HK-2 (cell line): ENCODE measurements around the gene IL10RA.
"Not testable (repeated sequence)": the region's sequence is repeated elsewhere in the genome, so short reads cannot be mapped to it uniquely, and the experiment has no call there.

Experiments
- DNase-seq: peaks from one replicate; pipeline ENCODE4 v3.0.0-alpha.2; 2018; ENCODE audit not compliant: unreplicated experiment

Gene IL10RA

DNA sequence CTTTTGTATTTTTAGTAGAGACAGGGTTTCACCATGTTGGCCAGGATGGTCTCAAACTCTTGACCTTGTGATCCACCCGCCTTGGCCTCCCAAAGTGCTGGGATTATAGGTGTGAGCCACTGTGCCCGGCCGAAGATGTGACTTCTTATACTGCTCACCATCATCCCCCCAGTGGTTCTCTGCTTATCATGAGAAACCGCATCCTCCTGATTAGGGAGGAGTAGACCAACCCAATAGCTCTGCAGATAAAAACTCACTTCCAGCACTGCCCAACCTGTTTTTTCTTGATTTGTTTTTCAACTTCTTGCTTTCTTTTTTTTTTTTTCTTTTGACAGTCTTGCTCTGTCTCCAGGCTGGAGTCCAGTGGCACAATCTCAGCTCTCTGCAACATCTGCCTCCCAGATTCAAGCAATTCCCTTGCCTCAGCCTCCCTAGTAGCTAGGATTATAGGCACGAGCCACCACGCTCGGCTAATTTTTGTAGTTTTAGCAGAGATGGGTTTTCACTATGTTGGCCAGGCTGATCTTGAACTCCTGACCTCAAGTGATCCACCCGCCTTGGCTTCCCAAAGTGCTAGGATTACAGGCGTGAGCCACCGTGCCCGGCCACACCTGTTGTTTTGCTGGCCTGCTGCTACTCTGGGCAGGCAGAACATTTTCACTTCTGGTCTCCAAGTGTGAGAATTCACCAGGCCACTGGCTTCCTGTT is 21.5 kb downstream of the IL10RA start:
- not testable (repeated sequence) for DNase-seq

GRCh38 chr11:118008271-118008911 is 22.2 kb downstream of the IL10RA start:
- DNase-seq = no peak

DNA sequence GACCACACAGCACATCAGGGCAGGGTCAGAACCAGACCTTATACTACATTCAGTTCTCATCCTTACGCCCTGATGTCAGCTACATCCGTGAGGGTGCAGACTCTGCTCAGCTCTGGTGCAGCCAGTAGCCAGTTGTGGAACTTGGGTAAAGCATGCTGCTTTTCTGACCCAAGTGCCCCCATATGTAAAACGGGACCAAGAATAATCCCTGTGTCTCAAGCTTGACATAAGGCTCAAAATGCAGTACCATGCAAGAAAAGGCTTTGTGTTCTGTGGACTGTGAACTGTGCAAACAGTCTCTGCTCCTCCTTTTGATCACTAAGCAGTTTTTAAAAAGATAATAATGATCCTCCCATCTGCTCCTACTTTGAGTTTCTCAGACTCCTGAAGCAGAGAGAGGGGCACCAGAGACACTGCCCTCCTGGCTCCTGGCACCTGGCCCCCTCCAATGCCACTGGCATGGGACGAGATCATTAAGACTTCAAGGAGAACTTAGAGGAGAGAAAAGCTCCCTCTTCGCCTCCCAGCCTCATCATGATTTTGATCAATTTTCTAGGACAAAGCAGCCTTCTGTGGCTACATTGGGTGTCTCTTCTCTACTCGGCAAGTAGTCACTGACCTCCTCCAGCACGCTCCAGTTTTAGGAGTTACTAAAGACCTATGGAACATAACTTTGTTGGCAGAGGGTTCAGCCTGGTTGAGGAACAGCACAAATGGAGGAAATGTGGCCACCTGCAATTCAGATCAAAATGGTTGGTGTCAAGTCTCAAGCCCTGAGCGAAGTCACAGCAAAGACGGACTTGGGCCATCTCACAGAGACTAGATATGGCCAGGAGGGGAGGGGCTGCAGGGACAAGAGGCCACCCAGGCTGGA is 23.9 kb downstream of the IL10RA start:
- no peak for DNase-seq

DNA sequence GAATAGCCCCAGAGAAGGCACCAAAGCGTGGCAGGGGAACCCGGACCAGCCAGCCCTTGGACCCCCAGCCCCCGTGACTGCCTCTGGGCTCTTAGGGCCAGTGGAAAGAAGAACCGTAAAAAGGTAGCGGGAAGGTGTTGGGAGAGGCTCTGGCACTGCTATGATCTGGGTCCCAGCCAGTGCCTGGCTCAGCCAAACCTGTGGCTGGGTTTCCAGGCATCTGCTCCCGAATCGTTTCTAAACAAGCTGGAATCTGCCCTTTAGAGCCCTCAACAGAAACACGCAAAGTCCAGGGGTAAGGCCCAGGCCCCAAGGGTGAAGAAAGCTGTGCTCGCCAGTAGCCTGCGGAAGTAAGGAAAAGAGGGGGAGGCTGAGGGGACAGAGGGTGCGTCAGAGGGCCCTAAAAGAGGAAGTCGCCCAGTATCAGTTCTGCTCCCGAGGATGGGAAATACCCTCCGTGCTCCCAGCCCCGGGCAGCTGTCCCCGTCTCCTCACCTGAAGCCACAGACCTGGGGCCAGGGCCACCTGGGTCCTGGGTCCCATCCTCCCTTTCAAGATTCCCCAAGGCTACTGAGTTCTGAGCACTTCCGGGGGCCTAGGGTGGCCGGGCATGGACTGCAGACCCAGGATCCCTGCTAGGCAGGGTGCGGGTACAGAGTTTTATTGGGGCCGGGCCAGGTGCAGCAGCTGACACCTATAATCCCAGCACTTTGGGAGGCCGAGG is 24.7 kb downstream of the IL10RA start:
- DNase-seq = no peak

- peak; percentile 5 for DNase-seq
Observed at GRCh38 chr11:118012083-118012669, 26.0 kb downstream of the IL10RA start.

DNA sequence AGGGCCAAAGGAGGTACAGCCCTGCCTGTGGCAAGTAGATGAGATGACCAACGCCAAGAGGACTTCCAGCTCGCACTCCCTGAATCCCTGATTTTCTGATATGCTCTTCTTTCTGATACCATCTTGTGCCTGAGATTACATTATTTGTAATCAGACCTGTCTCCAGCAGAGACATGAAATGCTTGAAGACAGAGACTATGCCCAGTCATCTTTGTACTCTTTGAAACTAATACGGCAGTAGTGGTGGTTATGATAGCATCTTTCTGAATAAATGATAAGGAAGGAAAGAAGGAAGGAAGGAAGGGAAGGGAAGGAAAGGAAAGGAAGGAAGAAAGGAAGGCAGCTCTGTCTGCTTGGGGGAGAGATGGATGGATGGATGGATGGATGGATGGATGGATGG is 27.8 kb downstream of the IL10RA start:
- no peak for DNase-seq

DNA sequence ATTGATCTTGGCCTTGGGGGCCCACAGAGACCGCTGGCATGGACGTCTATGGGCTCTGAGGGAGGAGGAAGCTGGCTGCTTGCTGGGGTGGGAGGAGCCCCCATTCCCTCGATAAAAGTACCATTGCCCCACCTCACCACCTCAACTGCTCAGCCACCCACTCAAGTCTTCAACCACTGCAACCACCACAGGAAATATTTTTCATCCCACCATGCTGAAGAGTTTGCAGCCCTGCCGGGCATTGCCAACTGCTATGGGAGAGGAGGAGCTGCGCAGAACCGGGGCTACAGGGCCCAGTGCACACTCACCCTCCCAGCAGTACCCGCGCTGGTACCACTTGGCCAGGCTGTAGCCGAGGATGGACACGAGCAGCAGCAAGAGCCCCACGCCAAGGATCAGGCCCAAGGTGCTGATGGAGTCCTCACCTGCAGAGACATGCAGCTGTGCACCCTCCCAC is 29.2 kb downstream of the IL10RA start:
- DNase-seq = no peak

GRCh38 chr11:118016104-118016503 is 29.9 kb downstream of the IL10RA start:
- DNase-seq = no peak

GRCh38 chr11:118017111-118017510 is 30.9 kb downstream of the IL10RA start:
- DNase-seq = no peak

GRCh38 chr11:118017631-118018315 is 31.6 kb downstream of the IL10RA start:
- no peak for DNase-seq

DNA sequence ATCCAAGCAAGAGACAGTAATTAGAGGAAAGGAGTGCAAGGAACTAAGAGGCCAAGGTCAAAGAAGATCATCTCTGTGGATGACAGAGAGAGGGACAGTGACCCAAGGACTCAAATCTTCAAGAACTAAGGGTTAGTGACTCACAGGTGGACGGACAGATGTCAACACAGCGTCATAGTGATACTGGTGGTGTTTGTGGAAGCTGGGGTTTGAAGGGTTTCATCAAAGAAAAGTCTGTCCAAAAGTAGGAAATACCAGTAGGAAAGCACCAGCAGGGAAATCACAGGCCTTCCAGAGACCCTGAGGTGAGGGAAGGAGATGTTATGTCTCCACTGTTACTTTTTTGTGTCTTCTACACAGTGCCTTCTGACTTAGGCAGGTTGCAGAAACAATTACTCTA is 32.2 kb downstream of the IL10RA start:
- DNase-seq = no peak

- DNase-seq = no peak
Observed at GRCh38 chr11:118021146-118021545, 35.0 kb downstream of the IL10RA start.

DNA sequence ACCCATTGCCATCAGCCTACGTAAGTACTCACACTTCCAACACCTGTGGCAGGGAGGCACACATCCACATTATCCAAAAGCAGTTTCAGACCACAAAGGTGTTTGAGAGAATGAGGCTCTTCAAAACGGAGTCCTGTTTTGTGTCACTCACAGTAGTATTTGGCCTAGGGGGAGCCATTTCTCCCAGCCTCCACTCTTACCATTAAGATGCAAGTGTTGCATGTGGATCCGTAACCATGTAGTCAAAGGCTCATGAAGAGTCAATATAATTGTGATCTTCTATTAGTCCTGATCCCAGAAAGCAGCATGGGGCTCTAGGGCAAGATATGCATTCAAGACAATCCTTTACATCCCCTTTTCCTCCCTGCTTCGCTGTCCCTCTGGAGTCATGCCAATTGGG is 41.5 kb downstream of the IL10RA start:
- DNase-seq = no peak

DNA sequence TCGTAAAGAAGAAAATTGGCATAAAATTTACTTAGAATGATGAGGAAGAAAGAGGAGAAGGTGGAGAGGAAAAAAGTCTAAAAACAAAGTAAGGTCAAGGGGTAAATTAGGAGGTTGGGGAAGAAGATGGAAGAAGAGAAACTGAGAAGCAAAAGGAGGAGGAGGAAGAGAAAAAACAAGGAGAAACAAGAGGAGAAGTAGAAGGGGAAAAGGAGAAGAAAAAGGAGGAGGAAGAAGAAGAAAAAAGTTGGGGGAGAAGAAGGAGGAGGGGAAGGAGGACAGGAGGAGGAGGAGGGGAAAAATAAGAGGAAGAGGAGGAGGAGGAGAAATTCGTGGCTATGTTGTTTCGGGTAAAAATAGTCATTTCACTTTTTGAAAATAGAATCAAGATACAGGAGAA is 42.4 kb downstream of the IL10RA start:
- DNase-seq = no peak

DNA sequence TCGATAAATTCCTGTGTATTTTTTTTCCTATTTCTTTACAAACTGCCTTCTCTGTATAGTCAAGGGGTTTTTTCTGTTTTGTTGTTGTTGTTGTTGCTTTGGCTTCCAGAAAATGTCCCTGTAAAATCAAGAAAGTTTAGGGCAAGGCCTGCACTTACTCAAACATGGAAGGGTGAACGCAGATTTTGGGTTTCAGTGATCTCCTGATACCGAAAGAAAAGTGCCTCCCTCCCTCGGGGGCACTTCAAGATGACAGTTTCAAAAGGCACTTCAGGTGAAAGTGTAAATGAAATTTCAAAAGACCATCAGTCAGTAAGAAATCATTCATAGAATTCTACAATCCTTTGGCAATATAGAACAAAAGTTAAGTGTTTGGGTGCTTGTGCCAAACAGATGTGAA is 47.2 kb downstream of the IL10RA start:
- DNase-seq = no peak

DNA sequence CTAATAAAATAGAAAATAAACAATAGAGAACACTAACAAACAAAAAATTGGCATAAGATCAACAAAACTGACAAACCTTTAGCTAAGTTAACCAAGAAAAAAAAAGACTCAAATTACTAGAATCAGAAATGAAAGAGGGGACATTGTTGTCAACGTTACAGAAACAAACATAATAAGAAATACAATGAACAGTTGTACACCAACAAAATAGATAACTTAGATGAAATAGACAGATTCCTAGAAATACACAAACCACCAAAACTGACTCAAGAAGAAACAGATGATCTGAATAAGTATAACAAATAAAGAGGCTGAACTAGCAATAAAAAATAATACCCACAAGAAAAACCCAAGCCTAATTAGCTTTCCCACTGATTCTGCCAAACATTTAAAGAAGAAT is 55.9 kb downstream of the IL10RA start:
- no peak for DNase-seq

GRCh38 chr11:118042796-118043195 is 56.6 kb downstream of the IL10RA start:
- DNase-seq = no peak

- DNase-seq = no peak
Observed at GRCh38 chr11:118045191-118045590, 59.0 kb downstream of the IL10RA start.

DNA sequence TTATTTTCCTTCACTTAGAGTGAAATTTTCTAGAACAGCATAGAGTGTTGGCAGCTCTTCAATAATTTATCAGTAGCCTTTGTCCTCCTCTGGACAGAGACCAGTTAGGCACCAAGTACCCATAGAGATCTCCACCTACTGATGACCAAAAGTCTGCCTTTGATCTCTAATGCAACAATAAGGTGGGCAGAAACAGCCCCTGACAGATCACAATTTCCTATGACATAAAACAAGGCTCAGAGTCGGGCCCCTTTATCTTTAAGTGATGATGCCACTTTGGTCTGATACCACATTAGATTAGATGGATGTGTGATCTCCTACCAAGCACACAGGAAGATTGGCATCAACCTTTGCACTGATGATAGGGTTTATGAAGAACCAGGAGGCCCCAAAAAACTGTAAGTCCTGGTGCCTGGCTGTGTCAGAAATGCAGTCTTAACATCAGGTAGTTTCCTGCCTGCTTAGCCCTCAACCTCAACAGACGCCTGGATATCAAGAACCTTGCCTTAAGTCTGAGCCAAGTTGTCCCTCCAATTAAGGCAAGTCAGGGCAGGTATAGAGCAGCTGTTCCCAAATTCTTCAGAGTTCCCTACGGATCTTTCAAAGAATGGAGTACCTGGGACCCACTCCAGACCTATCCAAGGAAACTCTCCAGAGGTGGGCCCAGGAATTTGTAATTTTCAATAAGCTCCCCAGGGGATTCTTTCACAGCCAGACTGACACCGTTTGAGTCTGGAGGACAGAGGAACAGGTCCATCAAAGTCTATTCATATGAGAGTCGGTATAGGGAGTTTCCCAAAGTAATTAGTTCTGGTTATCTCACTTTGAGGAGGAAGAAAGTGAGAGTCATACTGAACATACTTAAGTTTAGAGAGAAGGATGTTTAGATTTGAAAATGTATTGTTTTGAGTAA is 60.1 kb downstream of the IL10RA start:
- DNase-seq = no peak
